ENCODE measurements around the gene PTPRM. TPM values are rescaled to one million over a fixed set of nuclear protein-coding genes. Genes with fewer than 3 reads are reported as not detected.

PTPRM gene
- total and polyA plus RNA-seq, 4 donors: 9.2 to 23.0 (median 12.7) TPM

GRCh38 chr18:8140841-8141501, 573.9 kb downstream of the PTPRM start:
- no peak overlapping the region for H3K9ac ChIP-seq (ENCODE audit: low read depth in 1 of 2, low read length in 2 of 2)
- no peak overlapping the region for H3K27ac ChIP-seq (ENCODE audit: low read depth in 1 of 2, low read length in 2 of 2)
- H3K9me3 ChIP-seq (ENCODE audit: control insufficient read depth in 4 of 4, low read length in 3 of 4): no peaks in the 10 kb centered on the region
- no peaks in the 10 kb centered on the region for H3K27me3 ChIP-seq (ENCODE audit: control insufficient read depth in 4 of 4, insufficient read depth in 4 of 4, low read length in 3 of 4)
- no peaks in the 10 kb centered on the region for H3K4me1 ChIP-seq (ENCODE audit: control insufficient read depth in 4 of 4, insufficient read depth in 4 of 4, low read length in 3 of 4)
- 81% methylated on average over 8 of the region's 8 CpGs for WGBS
- H3K4me3 ChIP-seq (ENCODE audit: low read depth in 1 of 3, low read length in 3 of 3): no peak overlapping the region
- no peak for DNase-seq (ENCODE audit: low spot score)
- no peak for TF ChIP-seq ATF3 (IDR thresholded peaks at IDR 0.05)
- no peak for TF ChIP-seq EGR1 (IDR thresholded peaks at IDR 0.05; ENCODE audit: low read depth in 2 of 2)
- no peak for TF ChIP-seq SP1 (IDR thresholded peaks at IDR 0.05)
- TF ChIP-seq GABPA (IDR thresholded peaks at IDR 0.05 in 1 of 2, conservative IDR thresholded peaks at IDR 0.05 in 1 of 2): no peak
- no peak for TF ChIP-seq FOXA2 (IDR thresholded peaks at IDR 0.05)
- TF ChIP-seq NR2F2 (IDR thresholded peaks at IDR 0.05): no peak
- H3K36me3 ChIP-seq (ENCODE audit: control insufficient read depth in 4 of 4, insufficient read depth in 3 of 4, low read depth in 1 of 4, low read length in 3 of 4): no peaks in the 10 kb centered on the region

GRCh38 chr18:8142131-8142711, 575.1 kb downstream of the PTPRM start:
- H3K4me3 ChIP-seq (ENCODE audit: low read depth in 1 of 3, low read length in 3 of 3): no peak overlapping the region
- TF ChIP-seq MAX (IDR thresholded peaks at IDR 0.05) (no peak), REST (IDR thresholded peaks at IDR 0.05) (no peak)
- H3K9me3 ChIP-seq (ENCODE audit: control insufficient read depth in 4 of 4, low read length in 3 of 4): no peaks in the 10 kb centered on the region
- no peaks in the 10 kb centered on the region for H3K27me3 ChIP-seq (ENCODE audit: control insufficient read depth in 4 of 4, insufficient read depth in 4 of 4, low read length in 3 of 4)
- H3K9ac ChIP-seq (ENCODE audit: low read depth in 1 of 2, low read length in 2 of 2): no peak overlapping the region
- no peaks in the 10 kb centered on the region for H3K36me3 ChIP-seq (ENCODE audit: control insufficient read depth in 4 of 4, insufficient read depth in 3 of 4, low read depth in 1 of 4, low read length in 3 of 4)
- no peak overlapping the region for H3K27ac ChIP-seq (ENCODE audit: low read depth in 1 of 2, low read length in 2 of 2)
- WGBS: 81% methylated on average over 8 of the region's 8 CpGs
- no peak for DNase-seq (ENCODE audit: low spot score)
- H3K4me1 ChIP-seq (ENCODE audit: control insufficient read depth in 4 of 4, insufficient read depth in 4 of 4, low read length in 3 of 4): no peaks in the 10 kb centered on the region

GRCh38 chr18:8142932-8143331, 575.8 kb downstream of the PTPRM start:
- H3K27ac ChIP-seq (ENCODE audit: low read depth in 1 of 2, low read length in 2 of 2): no peak overlapping the region
- WGBS: 91% methylated on average over 2 of the region's 2 CpGs
- H3K4me3 ChIP-seq (ENCODE audit: low read depth in 1 of 3, low read length in 3 of 3): no peak overlapping the region
- DNase-seq (ENCODE audit: low spot score): no peak
- H3K9me3 ChIP-seq (ENCODE audit: control insufficient read depth in 4 of 4, low read length in 3 of 4): no peaks in the 10 kb centered on the region
- TF ChIP-seq NR2F2 (IDR thresholded peaks at IDR 0.05) (no peak), ZBTB33 (IDR thresholded peaks at IDR 0.05) (no peak), TAF1 (conservative IDR thresholded peaks at IDR 0.05) (no peak), RAD21 (IDR thresholded peaks at IDR 0.05) (no peak), EGR1 (IDR thresholded peaks at IDR 0.05; ENCODE audit: low read depth in 2 of 2) (no peak), HNF4G (IDR thresholded peaks at IDR 0.05) (no peak), FOXA2 (IDR thresholded peaks at IDR 0.05) (no peak), HNF4A (conservative IDR thresholded peaks at IDR 0.05) (no peak), CTCF (IDR thresholded peaks at IDR 0.05; ENCODE audit: low read depth, low read length, missing input control) (no peak), YY1 (IDR thresholded peaks at IDR 0.05) (no peak), GABPA (IDR thresholded peaks at IDR 0.05 in 1 of 2, conservative IDR thresholded peaks at IDR 0.05 in 1 of 2) (no peak), FOXA1 (IDR thresholded peaks at IDR 0.05) (no peak)
- no peaks in the 10 kb centered on the region for H3K36me3 ChIP-seq (ENCODE audit: control insufficient read depth in 4 of 4, insufficient read depth in 3 of 4, low read depth in 1 of 4, low read length in 3 of 4)
- no peaks in the 10 kb centered on the region for H3K4me1 ChIP-seq (ENCODE audit: control insufficient read depth in 4 of 4, insufficient read depth in 4 of 4, low read length in 3 of 4)
- no peaks in the 10 kb centered on the region for H3K27me3 ChIP-seq (ENCODE audit: control insufficient read depth in 4 of 4, insufficient read depth in 4 of 4, low read length in 3 of 4)
- H3K9ac ChIP-seq (ENCODE audit: low read depth in 1 of 2, low read length in 2 of 2): no peak overlapping the region
